GM19468 (cell line): ENCODE data around the gene ALKAL2.

Experiments used
- ATAC-seq: cut with Tn5 transposase; IDR thresholded peaks from one replicate; pipeline ENCODE4 v1.9.1; 2021; ENCODE audit warnings: mild to moderate bottlenecking, moderate library complexity, moderate number of reproducible peaks; ENCODE audit not compliant: unreplicated experiment; ENCODE audit errors: extremely low read depth

Gene ALKAL2

DNA sequence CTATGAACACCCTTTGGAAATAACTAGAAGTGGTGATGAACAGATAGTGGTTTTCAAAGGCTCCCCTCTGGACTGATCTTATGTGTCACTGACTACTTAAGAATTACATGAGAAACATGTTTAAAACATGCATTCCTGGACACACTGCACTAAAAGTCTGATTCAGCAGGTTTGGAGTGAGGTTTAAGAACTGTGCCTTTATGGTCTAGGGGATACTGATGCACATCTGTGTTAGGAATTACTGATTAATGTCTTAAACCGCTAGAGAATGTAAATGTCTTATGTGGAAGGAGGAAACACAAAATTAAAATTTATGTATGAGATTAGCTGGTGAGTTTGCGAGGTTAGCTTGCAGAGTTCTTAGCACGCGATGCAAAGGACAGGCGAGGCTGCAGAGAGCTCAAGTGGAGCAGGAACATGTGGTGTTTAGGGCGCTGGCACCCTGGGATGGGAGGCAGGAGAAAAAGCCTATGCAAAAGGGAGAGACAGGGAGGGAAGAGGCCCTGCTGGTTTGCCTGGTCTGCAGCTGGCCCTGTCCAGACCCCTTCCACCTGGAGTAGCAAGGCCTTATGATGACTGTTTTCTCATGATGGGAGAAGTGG, 35.8 kb downstream of the ALKAL2 start:
- ATAC-seq = no peak

- no peak for ATAC-seq
These were observed 38.3 kb downstream of the ALKAL2 start for GRCh38 chr2:249538-250042.

GRCh38 chr2:248724-249123, 39.2 kb downstream of the ALKAL2 start:
- no peak for ATAC-seq

DNA sequence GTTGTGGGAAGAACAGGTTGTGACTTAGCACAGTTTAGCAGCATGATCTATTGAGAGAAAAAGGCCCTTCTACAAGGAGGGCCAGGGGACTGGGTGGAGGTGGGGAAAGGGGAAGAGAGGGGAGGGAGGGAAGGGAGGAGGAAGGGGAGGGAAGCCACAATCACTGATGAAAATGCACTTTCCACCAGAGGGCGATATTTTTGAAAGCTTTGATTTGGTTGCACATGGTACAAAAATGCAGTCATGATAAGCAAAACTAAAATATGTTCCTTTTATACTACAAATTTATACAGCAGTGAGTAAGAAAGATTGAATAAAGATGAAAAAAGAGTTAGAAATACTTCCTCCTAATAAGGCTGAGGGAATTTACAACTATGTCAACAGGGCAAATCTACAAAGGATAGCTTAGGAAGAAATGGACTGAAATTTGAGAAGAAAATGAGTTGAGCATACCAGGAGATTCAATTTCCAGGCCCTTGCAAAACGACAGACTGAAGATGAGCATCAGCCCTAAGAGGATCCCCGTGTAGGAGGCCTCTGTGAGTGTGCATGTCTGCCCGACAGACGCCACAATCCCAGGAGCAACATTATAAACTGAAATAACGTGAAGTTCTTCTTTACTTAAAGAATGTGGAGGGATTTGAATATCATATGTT, 41.3 kb downstream of the ALKAL2 start:
- no peak for ATAC-seq

DNA sequence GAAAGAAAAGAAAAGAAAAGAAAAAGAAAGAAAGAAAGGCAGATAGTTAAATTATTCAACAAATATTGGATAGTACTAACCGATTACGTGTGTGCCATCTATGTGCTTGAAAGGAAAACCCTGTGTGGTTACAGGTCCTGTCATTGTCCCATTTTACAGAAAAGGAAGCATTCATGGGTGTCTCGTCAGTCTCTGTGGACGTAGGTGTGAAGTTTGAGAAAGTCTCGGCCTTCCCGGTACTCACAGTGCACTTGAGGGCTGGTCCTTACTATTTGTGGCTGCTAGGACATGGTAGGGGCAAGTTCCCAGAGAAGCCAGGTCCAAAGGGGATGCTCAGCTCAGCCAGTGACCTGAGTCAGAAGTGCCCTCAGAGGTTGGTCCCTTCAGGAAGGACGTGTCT, 43.3 kb downstream of the ALKAL2 start:
- ATAC-seq = no peak

DNA sequence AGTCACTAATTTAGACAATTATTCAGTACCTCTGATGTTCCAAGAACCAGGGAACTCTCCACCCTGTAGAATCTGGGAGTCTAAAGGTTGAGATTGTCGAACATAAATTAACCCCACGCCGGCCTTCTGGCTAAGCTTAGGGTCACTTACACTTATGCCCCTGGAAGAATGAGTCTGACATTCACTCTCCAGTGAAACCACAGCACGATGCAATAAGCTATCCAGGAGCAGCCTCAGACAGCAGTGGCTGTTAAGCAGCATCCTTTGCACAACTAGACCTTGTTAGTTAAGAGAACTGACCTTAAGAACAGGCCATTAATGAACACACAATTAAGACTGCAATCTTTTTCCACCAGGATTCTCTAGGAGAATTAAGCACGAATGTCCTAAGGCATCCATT, 49.0 kb downstream of the ALKAL2 start:
- no peak for ATAC-seq

- no peak for ATAC-seq
These were observed 49.5 kb downstream of the ALKAL2 start for GRCh38 chr2:238431-238830.

- ATAC-seq = no peak
These were observed 50.0 kb downstream of the ALKAL2 start for GRCh38 chr2:237878-238277.

DNA sequence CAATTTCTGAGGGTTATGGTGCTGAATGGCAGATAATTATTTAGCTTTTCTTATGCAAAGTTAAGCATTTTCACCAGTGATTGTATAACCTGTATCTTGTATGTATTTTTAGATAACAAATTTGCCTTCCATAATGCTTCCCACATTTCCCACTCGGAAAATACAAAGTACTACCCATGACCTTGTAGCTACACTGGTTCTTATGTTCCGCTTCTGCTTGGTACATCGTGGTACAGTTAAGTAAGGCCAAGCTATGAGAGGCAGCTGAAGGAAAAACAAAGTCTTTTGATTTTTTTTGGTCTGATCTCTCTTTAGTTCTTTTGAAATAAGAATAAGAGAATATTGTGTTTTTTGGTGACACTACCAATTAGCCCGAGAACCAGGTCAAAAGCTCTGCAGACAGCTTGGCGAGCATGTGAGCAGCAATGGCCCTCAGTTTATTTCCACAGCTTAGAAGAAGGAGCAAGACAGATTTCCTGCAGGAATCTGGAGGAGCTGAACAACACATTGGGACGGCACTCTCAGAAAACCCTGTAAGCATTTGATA, 50.8 kb downstream of the ALKAL2 start:
- no peak for ATAC-seq

DNA sequence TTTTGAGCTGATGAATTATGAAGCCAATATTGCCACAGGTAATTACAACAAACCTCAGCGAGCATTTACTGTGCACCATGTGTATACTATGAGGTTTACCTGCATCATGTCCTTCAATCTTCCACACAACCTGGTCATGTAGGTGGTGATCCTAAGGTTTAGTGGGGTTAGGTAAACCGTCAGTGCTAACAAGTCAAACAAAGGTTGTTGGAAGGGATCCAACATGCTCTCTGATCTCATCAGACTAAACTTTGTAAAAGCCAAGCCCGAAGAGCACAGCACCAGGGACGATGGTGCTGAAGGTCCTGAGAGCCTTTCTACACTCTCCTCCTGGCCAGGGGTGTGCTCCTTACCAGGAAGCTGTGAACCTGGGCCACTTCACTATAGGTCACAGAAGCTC, 53.5 kb downstream of the ALKAL2 start:
- ATAC-seq = no peak

- no peak for ATAC-seq
These were observed 54.9 kb downstream of the ALKAL2 start for GRCh38 chr2:233030-233429.

DNA sequence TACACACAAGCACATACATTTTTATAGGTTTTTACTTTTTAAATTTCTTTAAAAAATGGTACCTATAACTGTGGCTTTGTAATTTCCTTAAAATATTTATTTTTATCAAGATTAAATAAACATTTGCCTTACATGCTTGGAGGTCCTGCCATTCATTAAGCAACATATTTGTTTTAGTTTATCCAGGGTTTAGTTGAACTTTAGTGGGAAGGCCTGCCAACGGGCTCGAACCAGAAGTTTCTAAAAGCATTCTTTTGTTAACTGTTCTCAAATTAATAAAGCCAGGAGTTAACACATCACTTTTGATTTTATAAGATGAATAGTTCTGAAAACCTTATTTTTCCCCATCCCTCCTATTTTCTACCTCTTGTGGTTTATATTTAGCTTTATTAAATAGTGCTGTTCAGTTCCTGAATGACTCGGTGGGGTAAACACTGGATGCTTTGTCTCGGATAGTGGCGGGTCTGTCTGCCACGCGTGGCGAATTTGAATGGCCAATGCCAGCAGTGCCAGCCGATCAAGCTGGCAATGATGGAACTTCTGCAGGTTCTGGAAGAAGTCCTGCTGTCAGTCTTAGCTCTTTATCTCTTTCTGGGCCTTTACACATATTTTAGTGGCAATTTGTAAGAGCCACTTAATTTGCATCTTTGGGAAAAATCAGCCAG, 56.2 kb downstream of the ALKAL2 start:
- ATAC-seq = no peak
